Activated B cell treated with CpG ODN at 0.5 μM for 24 hours (primary cell): Measurements from ENCODE around the gene PHYH. TPM values are rescaled to one million over a fixed set of nuclear protein-coding genes. Genes with fewer than 3 reads are reported as not detected.

Experiments
- ATAC-seq: fragments of 200-7000 bp; cut with Tn5 transposase; one replicate; pipeline ENCODE4 v1.10.0; 2021; ENCODE audit warnings: low read depth, mild to moderate bottlenecking, moderate library complexity
- CTCF ChIA-PET: fragments of 350-600 bp; sonication (Branson Sonifier 250); formaldehyde crosslinking; loops from one replicate; lab custom pipeline; 2021; ENCODE audit warnings: antibody characterized with exemption; lab: Charles Lee
- POLR2A ChIA-PET: fragments of 350-600 bp; sonication (Branson Sonifier 250); formaldehyde crosslinking; loops from one replicate; lab custom pipeline; 2021; ENCODE audit warnings: antibody characterized with exemption; lab: Charles Lee
- DNase-seq: peaks from one replicate; pipeline ENCODE4 v3.0.0; 2022
- H3K27ac Mint-ChIP-seq: one replicate; pipeline ENCODE4 v1.8.0; 2020; ENCODE audit warnings: mixed read lengths
- H3K27me3 Mint-ChIP-seq: one replicate; pipeline ENCODE4 v1.8.0; 2021; ENCODE audit warnings: mixed read lengths
- H3K36me3 Mint-ChIP-seq: one replicate; pipeline ENCODE4 v1.8.0; 2021; ENCODE audit warnings: low read depth, mixed read lengths
- H3K4me1 Mint-ChIP-seq: one replicate; pipeline ENCODE4 v1.8.0; 2021; ENCODE audit warnings: mixed read lengths
- H3K4me3 Mint-ChIP-seq: one replicate; pipeline ENCODE4 v1.8.0; 2020; ENCODE audit warnings: mild to moderate bottlenecking, mixed read lengths
- H3K9me3 Mint-ChIP-seq: one replicate; pipeline ENCODE4 v1.8.0; 2020; ENCODE audit warnings: mixed read lengths
- CTCF ChIP-seq: fragments of 200-600 bp; IDR thresholded peaks from one replicate; pipeline ENCODE4 v1.8.0; 2022; ENCODE audit warnings: antibody characterized with exemption, mild to moderate bottlenecking
- intact Hi-C: fragments of 100-400 bp; cut with micrococcal nuclease; formaldehyde crosslinking; loops from one replicate; pipeline ENCODE4 v1.15.1; 2024
- total RNA-seq: library from RNA; stranded (reverse); gene quantifications from 2 replicates; pipeline ENCODE4 v1.2.3, GENCODE V29; 2022

The PHYH gene
- total RNA-seq, 1 donor from 2014 or later: 10.4 TPM

- ATAC-seq: no peak
- Mint-ChIP-seq H3K27ac (no peak overlapping the region), H3K4me3 (no peak overlapping the region), H3K36me3 (peaks cover 82% of the 10 kb centered on the region), H3K27me3 (no peaks in the 10 kb centered on the region), H3K9me3 (no peaks in the 10 kb centered on the region), H3K4me1 (peaks cover 3% of the 10 kb centered on the region)
- no peak for DNase-seq
- TF ChIP-seq CTCF: no peak
- POLR2A ChIA-PET: no interaction called here
- intact Hi-C loops: no loop called here
- CTCF ChIA-PET: no interaction called here
Measured at GRCh38 chr10:13329565-13329964, 29.7 kb upstream of the PHYH start.

GRCh38 chr10:13328613-13329012 lies 28.7 kb upstream of the PHYH start:
- ChIA-PET CTCF (interaction anchor here (2.1 kb wide), 1 partner anchor 26 kb away, joined by 6 read pairs; no protein-coding TSS in a partner anchor), POLR2A (no interaction called here)
- Mint-ChIP-seq H3K36me3 (peaks cover 85% of the 10 kb centered on the region), H3K4me3 (no peak overlapping the region), H3K9me3 (no peaks in the 10 kb centered on the region), H3K4me1 (peaks cover 3% of the 10 kb centered on the region), H3K27me3 (no peaks in the 10 kb centered on the region), H3K27ac (no peak overlapping the region)
- intact Hi-C loops: no loop called here
- TF ChIP-seq CTCF: no peak
- DNase-seq (no peak), ATAC-seq (no peak)

- Mint-ChIP-seq H3K9me3 (no peaks in the 10 kb centered on the region), H3K36me3 (peaks cover 84% of the 10 kb centered on the region), H3K4me3 (no peak overlapping the region), H3K4me1 (peaks cover 3% of the 10 kb centered on the region), H3K27me3 (no peaks in the 10 kb centered on the region), H3K27ac (no peak overlapping the region)
- no peak for TF ChIP-seq CTCF
- DNase-seq (no peak), ATAC-seq (no peak)
- intact Hi-C loops: no loop called here
- ChIA-PET POLR2A (no interaction called here), CTCF (interaction anchor here (2.1 kb wide), 1 partner anchor 25 kb away, joined by 6 read pairs; no protein-coding TSS in a partner anchor)
Measured at GRCh38 chr10:13328126-13328525, 28.3 kb upstream of the PHYH start.

GRCh38 chr10:13327534-13327933 lies 27.7 kb upstream of the PHYH start:
- Mint-ChIP-seq H3K4me3 (no peak overlapping the region), H3K27ac (no peak overlapping the region), H3K36me3 (peaks cover 87% of the 10 kb centered on the region), H3K4me1 (peaks cover 3% of the 10 kb centered on the region), H3K9me3 (no peaks in the 10 kb centered on the region), H3K27me3 (no peaks in the 10 kb centered on the region)
- intact Hi-C loops: no loop called here
- no peak for ATAC-seq
- ChIA-PET CTCF (interaction anchor here (2.1 kb wide), 1 partner anchor 24 kb away, joined by 6 read pairs; no protein-coding TSS in a partner anchor), POLR2A (no interaction called here)
- no peak for TF ChIP-seq CTCF
- DNase-seq: no peak

- CTCF ChIA-PET: no interaction called here
- POLR2A ChIA-PET: no interaction called here
- peaks cover 72% of the 10 kb centered on the region for H3K36me3 Mint-ChIP-seq
- no peak for TF ChIP-seq CTCF
- intact Hi-C loops: no loop called here
- no peak overlapping the region for H3K4me3 Mint-ChIP-seq
- H3K4me1 Mint-ChIP-seq: no peaks in the 10 kb centered on the region
- no peaks in the 10 kb centered on the region for H3K27me3 Mint-ChIP-seq
- DNase-seq (no peak), ATAC-seq (no peak)
- H3K9me3 Mint-ChIP-seq: no peaks in the 10 kb centered on the region
- H3K27ac Mint-ChIP-seq: no peak overlapping the region
Measured at GRCh38 chr10:13322615-13323148, 22.8 kb upstream of the PHYH start.
